K562 (cell line): ENCODE measurements around the gene CMBL. TPM values are rescaled to one million over a fixed set of nuclear protein-coding genes. Genes with fewer than 3 reads are reported as not detected.

Source experiments
- ATAC-seq: fragments of 200-7000 bp; cut with Tn5 transposase; 3 replicates; pipeline ENCODE4 v1.9.1; 2020; ENCODE audit warnings: moderate library complexity
- BruUV-seq: library from RNA; stranded (reverse); fragments of 400-500 nt; replicated peaks from 2 replicates; lab custom pipeline; 2021; lab: Mats Ljungman, UMichigan
- CTCF ChIA-PET: fragments of 300-600 bp; formaldehyde crosslinking; extraction: SDS; loops from one replicate; lab custom pipeline; 2021; ENCODE audit warnings: low intra/inter-chr PET ratio; lab: Yijun Ruan, JAX
- POLR2A ChIA-PET: fragments of 300-600, 350-650 bp; sonication (Branson Sonifier 250); formaldehyde crosslinking; extraction: SDS; loops from one replicate; lab custom pipeline; 2021; ENCODE audit warnings: antibody characterized with exemption, inconsistent platforms; lab: Yijun Ruan, JAX
- DNase-seq, 4 experiments: peaks; one replicate each; pipeline versions ENCODE4 v3.0.0 to v3.0.0-alpha.2; 2011 to 2018; ENCODE audit warnings: low spot score in 3 of 4, mixed read lengths in 3 of 4; ENCODE audit errors: extremely low read depth in 1 of 4
- FAIRE-seq: peaks from 2 replicates; lab custom pipeline; 2011; peaks lifted over from hg19 to GRCh38; lab: Jason Lieb, UNC
- H2AFZ ChIP-seq: 2 replicates; pipeline ENCODE4 v1.6.0; 2011; ENCODE audit warnings: low read depth, low read length, control low read depth, inconsistent platforms
- H3K27ac ChIP-seq: fragments of 200-600 bp; 3 replicates; pipeline ENCODE4 v1.8.0; 2011; ENCODE audit warnings: low read depth, mild to moderate bottlenecking, control low read depth, inconsistent platforms, low read length, moderate library complexity, mixed read lengths; ENCODE audit errors: extremely low read depth
- H3K27me3 ChIP-seq, 2 experiments: fragments of 300-600 bp in 1 of 2; 2 replicates in 1 of 2; 3 replicates in 1 of 2; pipeline versions ENCODE4 v1.6.0 to v1.8.0; 2011; ENCODE audit warnings: inconsistent platforms in 2 of 2, low read length in 2 of 2, mild to moderate bottlenecking in 1 of 2, mixed read lengths in 1 of 2, moderate library complexity in 1 of 2; ENCODE audit not compliant: control insufficient read depth in 2 of 2, insufficient read depth in 2 of 2
- H3K36me3 ChIP-seq: fragments of 300-600 bp; 3 replicates; pipeline ENCODE4 v1.8.0; 2011; ENCODE audit warnings: mild to moderate bottlenecking, low read length, inconsistent platforms; ENCODE audit not compliant: control insufficient read depth, insufficient read depth
- H3K4me1 ChIP-seq, 2 experiments: fragments of 200-600 bp in 1 of 2; replicated peaks in 1 of 2; 2 replicates in 1 of 2; 3 replicates in 1 of 2; pipeline versions ENCODE4 v1.5.1 to v1.8.0; 2011; ENCODE audit warnings: inconsistent platforms in 2 of 2, low read length in 2 of 2, mild to moderate bottlenecking in 1 of 2, mixed read lengths in 1 of 2, moderate library complexity in 1 of 2; ENCODE audit not compliant: control insufficient read depth in 2 of 2, insufficient read depth in 2 of 2
- H3K4me2 ChIP-seq: 2 replicates; pipeline ENCODE4 v1.6.1; 2011; ENCODE audit warnings: low read length, control low read depth, inconsistent platforms, mixed read lengths; ENCODE audit not compliant: insufficient read depth
- H3K4me3 ChIP-seq: fragments of 200-600 bp; sonication (generic), shearing (Covaris generic); 2 replicates; pipeline ENCODE4 v1.5.1; 2016; ENCODE audit warnings: control low read depth, inconsistent platforms
- H3K79me2 ChIP-seq: fragments of 200-600 bp; 3 replicates; pipeline ENCODE4 v1.8.0; 2011; ENCODE audit warnings: low read length, inconsistent platforms; ENCODE audit not compliant: control insufficient read depth, insufficient read depth
- H3K9ac ChIP-seq, 2 experiments: 2 replicates each; pipeline versions ENCODE4 v1.6.0 to v1.6.1; 2011; ENCODE audit warnings: low read depth in 2 of 2, low read length in 2 of 2, control low read depth in 1 of 2, inconsistent platforms in 1 of 2, mild to moderate bottlenecking in 1 of 2, mixed read lengths in 1 of 2; ENCODE audit not compliant: insufficient read depth in 1 of 2
- H3K9me1 ChIP-seq: one replicate; pipeline ENCODE4 v1.6.0; 2011; ENCODE audit warnings: inconsistent platforms, mild to moderate bottlenecking, low read length, moderate library complexity; ENCODE audit not compliant: control insufficient read depth, insufficient read depth
- H3K9me3 ChIP-seq: replicated peaks from 2 replicates; pipeline ENCODE4 v1.5.1; 2011; ENCODE audit warnings: low read depth, low read length, inconsistent platforms; ENCODE audit not compliant: control insufficient read depth, insufficient read depth
- H4K20me1 ChIP-seq: replicated peaks from 2 replicates; pipeline ENCODE4 v1.6.1; 2011; ENCODE audit warnings: low read length, inconsistent platforms, mixed read lengths; ENCODE audit not compliant: control insufficient read depth, insufficient read depth
- MTA3 ChIP-seq: fragments of 450-650 bp; formaldehyde crosslinking; IDR thresholded peaks from 2 replicates; pipeline ENCODE4 v1.6.1; 2017; ENCODE audit warnings: mild to moderate bottlenecking, borderline replicate concordance
- PHF21A ChIP-seq: fragments of 450-650 bp; IDR thresholded peaks from 2 replicates; pipeline ENCODE4 v1.6.1; 2017; ENCODE audit warnings: low read depth, borderline replicate concordance
- SETDB1 ChIP-seq: IDR thresholded peaks from one replicate; pipeline ENCODE4 v1.6.1; 2012; ENCODE audit warnings: low read length, control low read depth, inconsistent platforms
- ZNF121 ChIP-seq: sonication (generic); formaldehyde crosslinking; conservative IDR thresholded peaks from 2 replicates; pipeline ENCODE4 v1.8.0; 2022; ENCODE audit warnings: missing genetic modification reagents
- WGBS: fragments of 100-300 bp; shearing (Covaris generic); methylation state at CpG from one replicate; pipeline ENCODE4 v1.1.6; 2016; ENCODE audit warnings: low coverage, mixed read lengths; ENCODE audit not compliant: insufficient coverage; ENCODE audit errors: missing lambda C conversion rate; 5-methylcytosine and 5-hydroxymethylcytosine counted together
- in situ Hi-C: fragments of 300-500 bp; cut with MboI; formaldehyde crosslinking; loops from 4 replicates; pipeline ENCODE4 v1.15.0; 2018; ENCODE audit warnings: inconsistent platforms, mixed read lengths
- intact Hi-C: fragments of 100-400 bp; cut with micrococcal nuclease; formaldehyde crosslinking; loops from 2 replicates; pipeline ENCODE4 v1.14.2; 2022
- polyA plus RNA-seq, 8 experiments: library from polyadenylated mRNA; depleted of rRNA in 4 of 8; stranded (reverse) in 5 of 8; unstranded in 3 of 8; fragments of >200 nt; fragmentation: Nextera tagmentation in 2 of 8; fragmentation: Illumina TruSeq in 1 of 8; extraction: Ambion mirVana in 2 of 8; extraction: Trizol in 1 of 8; gene quantifications; 2 replicates each; pipeline versions ENCODE4 v1.2.1 to v1.2.3, GENCODE V29; 2011 to 2014; ENCODE audit warnings: inconsistent platforms in 1 of 8, missing spikeins in 1 of 8
- total RNA-seq, 7 experiments: library from RNA; depleted of rRNA in 6 of 7; stranded (reverse); fragments of >200 nt in 6 of 7; fragmentation: Illumina TruSeq in 2 of 7; extraction: Trizol in 2 of 7; gene quantifications; 2 replicates each; pipeline versions ENCODE4 v1.2.1 to v1.2.3, GENCODE V29; 2011 to 2021; ENCODE audit warnings: low replicate concordance in 1 of 7
- TF ChIP-seq, protein P1 (sequence below): sonication (generic); formaldehyde crosslinking; IDR thresholded peaks from 2 replicates; pipeline ENCODE4 v1.8.0; 2023; ENCODE audit warnings: missing genetic modification reagents, mild to moderate bottlenecking, borderline replicate concordance

Gene CMBL
- total and polyA plus RNA-seq, 9 of the 15 experiments (the other 6 are each of a cell fraction or from before 2014, with no cell fraction given), result 22.6 to 192 (median 71.1) TPM

DNA sequence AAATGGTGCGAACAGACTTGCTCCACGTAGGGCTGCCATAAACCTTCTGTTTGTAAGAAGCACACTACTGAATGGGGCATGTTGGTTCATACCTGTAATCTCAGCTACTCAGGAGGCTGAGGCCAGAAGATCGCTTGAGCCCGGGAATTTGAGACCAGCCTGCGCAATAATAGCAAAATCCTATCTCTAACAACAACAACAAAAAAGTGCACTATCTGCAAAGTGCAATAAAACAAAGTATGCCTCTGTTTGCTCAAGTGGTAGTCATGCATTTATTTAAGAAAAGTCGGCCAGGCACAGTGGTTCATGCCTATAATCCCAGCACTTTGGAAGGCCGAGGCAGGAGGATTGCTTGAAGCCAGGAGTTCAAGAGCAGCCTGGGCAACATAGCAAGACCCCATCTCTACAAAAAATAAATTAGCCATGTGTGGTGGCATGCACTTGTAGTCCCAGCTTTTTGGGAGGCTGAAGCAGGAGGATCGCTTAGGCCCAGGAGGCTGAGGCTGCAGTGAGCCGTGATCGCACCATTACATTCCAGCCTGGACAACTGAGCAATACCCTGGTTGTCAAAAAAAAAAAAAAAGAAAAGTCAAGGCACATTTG lies 63.3 kb downstream of the CMBL start:
- intact Hi-C loops, result no loop called here
- CTCF ChIA-PET, result no interaction called here

More for the DNA sequence above, 63.3 kb downstream of the CMBL start:
- POLR2A ChIA-PET, result no interaction called here
- TF ChIP-seq, protein P1, sequence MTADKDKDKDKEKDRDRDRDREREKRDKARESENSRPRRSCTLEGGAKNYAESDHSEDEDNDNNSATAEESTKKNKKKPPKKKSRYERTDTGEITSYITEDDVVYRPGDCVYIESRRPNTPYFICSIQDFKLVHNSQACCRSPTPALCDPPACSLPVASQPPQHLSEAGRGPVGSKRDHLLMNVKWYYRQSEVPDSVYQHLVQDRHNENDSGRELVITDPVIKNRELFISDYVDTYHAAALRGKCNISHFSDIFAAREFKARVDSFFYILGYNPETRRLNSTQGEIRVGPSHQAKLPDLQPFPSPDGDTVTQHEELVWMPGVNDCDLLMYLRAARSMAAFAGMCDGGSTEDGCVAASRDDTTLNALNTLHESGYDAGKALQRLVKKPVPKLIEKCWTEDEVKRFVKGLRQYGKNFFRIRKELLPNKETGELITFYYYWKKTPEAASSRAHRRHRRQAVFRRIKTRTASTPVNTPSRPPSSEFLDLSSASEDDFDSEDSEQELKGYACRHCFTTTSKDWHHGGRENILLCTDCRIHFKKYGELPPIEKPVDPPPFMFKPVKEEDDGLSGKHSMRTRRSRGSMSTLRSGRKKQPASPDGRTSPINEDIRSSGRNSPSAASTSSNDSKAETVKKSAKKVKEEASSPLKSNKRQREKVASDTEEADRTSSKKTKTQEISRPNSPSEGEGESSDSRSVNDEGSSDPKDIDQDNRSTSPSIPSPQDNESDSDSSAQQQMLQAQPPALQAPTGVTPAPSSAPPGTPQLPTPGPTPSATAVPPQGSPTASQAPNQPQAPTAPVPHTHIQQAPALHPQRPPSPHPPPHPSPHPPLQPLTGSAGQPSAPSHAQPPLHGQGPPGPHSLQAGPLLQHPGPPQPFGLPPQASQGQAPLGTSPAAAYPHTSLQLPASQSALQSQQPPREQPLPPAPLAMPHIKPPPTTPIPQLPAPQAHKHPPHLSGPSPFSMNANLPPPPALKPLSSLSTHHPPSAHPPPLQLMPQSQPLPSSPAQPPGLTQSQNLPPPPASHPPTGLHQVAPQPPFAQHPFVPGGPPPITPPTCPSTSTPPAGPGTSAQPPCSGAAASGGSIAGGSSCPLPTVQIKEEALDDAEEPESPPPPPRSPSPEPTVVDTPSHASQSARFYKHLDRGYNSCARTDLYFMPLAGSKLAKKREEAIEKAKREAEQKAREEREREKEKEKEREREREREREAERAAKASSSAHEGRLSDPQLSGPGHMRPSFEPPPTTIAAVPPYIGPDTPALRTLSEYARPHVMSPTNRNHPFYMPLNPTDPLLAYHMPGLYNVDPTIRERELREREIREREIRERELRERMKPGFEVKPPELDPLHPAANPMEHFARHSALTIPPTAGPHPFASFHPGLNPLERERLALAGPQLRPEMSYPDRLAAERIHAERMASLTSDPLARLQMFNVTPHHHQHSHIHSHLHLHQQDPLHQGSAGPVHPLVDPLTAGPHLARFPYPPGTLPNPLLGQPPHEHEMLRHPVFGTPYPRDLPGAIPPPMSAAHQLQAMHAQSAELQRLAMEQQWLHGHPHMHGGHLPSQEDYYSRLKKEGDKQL (CRISPR knock-in tag), result no peak
- TF ChIP-seq SETDB1 (no peak), ZNF121 (CRISPR knock-in tag) (peak; percentile 80), PHF21A (no peak), MTA3 (no peak)
- TF ChIP-seq, all 486 proteins: peak for 1
- no peak overlapping the region for H3K27ac ChIP-seq
- H3K4me3 ChIP-seq, result no peak overlapping the region
- no peak overlapping the region for H3K4me2 ChIP-seq
- H3K27me3 ChIP-seq, result no peaks in the 10 kb centered on the region
- in situ Hi-C loops, result no loop called here
- peaks cover 29% of the 10 kb centered on the region for H3K79me2 ChIP-seq
- H3K9me1 ChIP-seq, result no peaks in the 10 kb centered on the region
- ATAC-seq (no peak), FAIRE-seq (no peak), DNase-seq (no peak)
- no peaks in the 10 kb centered on the region for H4K20me1 ChIP-seq
- no peak overlapping the region for H3K9ac ChIP-seq
- 77% methylated on average over 10 of the region's 10 CpGs for WGBS
- BruUV-seq, result no TSS peak
- H2AFZ ChIP-seq, result no peak overlapping the region
- H3K9me3 ChIP-seq, result no peaks in the 10 kb centered on the region
- H3K4me1 ChIP-seq, result peaks cover 4 to 9% of the 10 kb centered on the region in 2 experiments
- H3K36me3 ChIP-seq, result peaks cover 4% of the 10 kb centered on the region; the same call in 1 of the 3 replicates
